GM12878 (cell line): Measurements from ENCODE around the gene MYMX. TPM values are rescaled to one million over a fixed set of nuclear protein-coding genes. Genes with fewer than 3 reads are reported as not detected.

Experiments used
- BRCA1 ChIP-seq: IDR thresholded peaks from 2 replicates; pipeline ENCODE4 v1.6.1; 2011; ENCODE audit warnings: low read depth, low read length, improper control_type of control experiment
- CHD2 ChIP-seq: IDR thresholded peaks from 2 replicates; pipeline ENCODE4 v1.6.1; 2011; ENCODE audit warnings: low read depth, low read length, improper control_type of control experiment, borderline replicate concordance
- CREM ChIP-seq: IDR thresholded peaks from 2 replicates; pipeline ENCODE4 v1.6.1; 2014; ENCODE audit warnings: antibody characterized with exemption, low read depth
- DPF2 ChIP-seq: fragments of 450-650 bp; IDR thresholded peaks from 2 replicates; pipeline ENCODE4 v1.6.1; 2017; ENCODE audit warnings: mild to moderate bottlenecking
- EGR1 ChIP-seq, 2 experiments: IDR thresholded peaks; 1 replicate in 1 of 2; 2 replicates in 1 of 2; pipeline ENCODE4 v1.6.1; 2011 to 2012; ENCODE audit warnings: low read depth in 2 of 2, low read length in 2 of 2, borderline replicate concordance in 1 of 2, mild to moderate bottlenecking in 1 of 2, moderate library complexity in 1 of 2
- ESRRA ChIP-seq: IDR thresholded peaks from 2 replicates; pipeline ENCODE4 v1.6.1; 2012; ENCODE audit warnings: mild to moderate bottlenecking, low read length, improper control_type of control experiment
- FOXK2 ChIP-seq: fragments of 450-650 bp; IDR thresholded peaks from 2 replicates; pipeline ENCODE4 v1.6.1; 2017; ENCODE audit warnings: mild to moderate bottlenecking, moderate library complexity
- GATAD2B ChIP-seq: fragments of 450-650 bp; conservative IDR thresholded peaks from 2 replicates; pipeline ENCODE4 v1.6.1; 2017; ENCODE audit warnings: low read depth, mild to moderate bottlenecking, moderate library complexity
- IKZF2 ChIP-seq, 2 experiments: fragments of 450-650 bp; IDR thresholded peaks; 2 replicates each; pipeline ENCODE4 v1.6.1; 2017; ENCODE audit warnings: mild to moderate bottlenecking in 2 of 2, moderate library complexity in 2 of 2
- IRF4 ChIP-seq: IDR thresholded peaks from 2 replicates; pipeline ENCODE4 v1.6.1; 2011; ENCODE audit warnings: low read depth, low read length
- JUNB ChIP-seq: IDR thresholded peaks from 2 replicates; pipeline ENCODE4 v1.6.1; 2016; ENCODE audit warnings: antibody characterized with exemption, mild to moderate bottlenecking
- JUND ChIP-seq: IDR thresholded peaks from 2 replicates; pipeline ENCODE4 v1.6.1; 2012; ENCODE audit warnings: low read depth, mild to moderate bottlenecking, low read length, improper control_type of control experiment, moderate library complexity
- MEF2A ChIP-seq: IDR thresholded peaks from 2 replicates; pipeline ENCODE4 v1.6.1; 2011; ENCODE audit warnings: low read depth, mild to moderate bottlenecking, low read length, moderate library complexity; ENCODE audit not compliant: insufficient read depth
- MEF2B ChIP-seq: fragments of 450-650 bp; IDR thresholded peaks from 2 replicates; pipeline ENCODE4 v1.6.1; 2018; ENCODE audit warnings: mild to moderate bottlenecking, moderate library complexity; ENCODE audit not compliant: partially characterized antibody, poor library complexity, severe bottlenecking
- MTA3 ChIP-seq: IDR thresholded peaks from 2 replicates; pipeline ENCODE4 v1.6.1; 2012; ENCODE audit warnings: low read length, inconsistent platforms, borderline replicate concordance
- MYB ChIP-seq: fragments of 150-350 bp; IDR thresholded peaks from 2 replicates; pipeline ENCODE4 v1.6.1; 2014; ENCODE audit warnings: mild to moderate bottlenecking, low read depth, low read length, borderline replicate concordance
- NFYA ChIP-seq: IDR thresholded peaks from 2 replicates; pipeline ENCODE4 v1.6.1; 2011; ENCODE audit warnings: low read depth, mild to moderate bottlenecking, low read length, improper control_type of control experiment, borderline replicate concordance
- NKRF ChIP-seq: fragments of 450-650 bp; conservative IDR thresholded peaks from 2 replicates; pipeline ENCODE4 v1.6.1; 2017; ENCODE audit warnings: mild to moderate bottlenecking, moderate library complexity
- NR2C1 ChIP-seq: fragments of 450-650 bp; IDR thresholded peaks from 2 replicates; pipeline ENCODE4 v1.6.1; 2017; ENCODE audit warnings: antibody characterized with exemption, mild to moderate bottlenecking, moderate library complexity
- NR2F1 ChIP-seq: fragments of 450-650 bp; conservative IDR thresholded peaks from 2 replicates; pipeline ENCODE4 v1.6.1; 2017; ENCODE audit warnings: mild to moderate bottlenecking
- PAX5 ChIP-seq: IDR thresholded peaks from 2 replicates; pipeline ENCODE4 v1.6.1; 2011; ENCODE audit warnings: low read depth, low read length, borderline replicate concordance
- POLR2AphosphoS5 ChIP-seq: IDR thresholded peaks from 2 replicates; pipeline ENCODE4 v1.6.1; 2011; ENCODE audit warnings: mild to moderate bottlenecking, low read length, inconsistent platforms
- SUZ12 ChIP-seq: fragments of 200-600 bp; sonication (generic); IDR thresholded peaks from one replicate; pipeline ENCODE4 v1.6.1; 2018; ENCODE audit warnings: antibody characterized with exemption, mild to moderate bottlenecking; ENCODE audit not compliant: unreplicated experiment
- TARDBP ChIP-seq: IDR thresholded peaks from 2 replicates; pipeline ENCODE4 v1.6.1; 2016; ENCODE audit warnings: borderline replicate concordance
- TCF3 ChIP-seq: IDR thresholded peaks from 2 replicates; pipeline ENCODE4 v1.6.1; 2012; ENCODE audit warnings: low read depth, mild to moderate bottlenecking, low read length, borderline replicate concordance; ENCODE audit not compliant: insufficient read depth
- polyA plus RNA-seq, 11 experiments: library from polyadenylated mRNA; depleted of rRNA in 4 of 11; unstranded in 6 of 11; stranded (reverse) in 5 of 11; fragments of >200 nt; fragmentation: Nextera tagmentation in 4 of 11; fragmentation: Illumina TruSeq in 1 of 11; extraction: Ambion mirVana in 4 of 11; extraction: Trizol in 1 of 11; gene quantifications; 1 replicate in 1 of 11; 2 replicates in 10 of 11; pipeline versions ENCODE4 v1.2.1 to v1.2.3, GENCODE V29; 2011 to 2016; ENCODE audit warnings: inconsistent platforms in 2 of 11, missing spikeins in 2 of 11, low read depth in 1 of 11
- total RNA-seq, 4 experiments: library from RNA; depleted of rRNA in 3 of 4; stranded (reverse); fragments of >200 nt in 3 of 4; fragmentation: Illumina TruSeq in 1 of 4; extraction: Trizol in 1 of 4; gene quantifications; 2 replicates each; pipeline versions ENCODE4 v1.2.1 to v1.2.3, GENCODE V29; 2013 to 2021
- TF ChIP-seq, protein P1 (sequence below): IDR thresholded peaks from 2 replicates; pipeline ENCODE4 v1.6.1; 2012; ENCODE audit warnings: low read depth, low read length, improper control_type of control experiment
- TF ChIP-seq, protein P2 (sequence below): IDR thresholded peaks from 2 replicates; pipeline ENCODE4 v1.6.1; 2012; ENCODE audit warnings: low read length, inconsistent platforms

The MYMX gene
- total and polyA plus RNA-seq, 10 of the 15 experiments (the other 5 are each of a cell fraction or from before 2014, with no cell fraction given) = not detected

GRCh38 chr6:44245912-44246662 lies 29.4 kb downstream of the MYMX start (continued):
- TF ChIP-seq IRF4 = 0 out of 2 replicates have a peak, but pooled peaks have one; percentile 37
- TF ChIP-seq POLR2AphosphoS5 = no peak
- TF ChIP-seq CHD2 = peak; percentile 92
- TF ChIP-seq, protein P1, sequence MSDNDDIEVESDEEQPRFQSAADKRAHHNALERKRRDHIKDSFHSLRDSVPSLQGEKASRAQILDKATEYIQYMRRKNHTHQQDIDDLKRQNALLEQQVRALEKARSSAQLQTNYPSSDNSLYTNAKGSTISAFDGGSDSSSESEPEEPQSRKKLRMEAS = peak; percentile 55
- TF ChIP-seq FOXK2 = no peak
- TF ChIP-seq MTA3 = no peak
- peak; percentile 9 for TF ChIP-seq MEF2B
- no peak for TF ChIP-seq MYB
- TF ChIP-seq PAX5 = no peak
- peak; percentile 36; the same call in 1 of the 2 replicates for TF ChIP-seq JUND
- peak; percentile 69 for TF ChIP-seq DPF2
- TF ChIP-seq EGR1 (IDR thresholded peaks at IDR 0.05; ENCODE audit: borderline replicate concordance in 1 of 2, low read depth in 2 of 2, low read length in 2 of 2) = peak in 1 of 2 experiments; percentile 44; a peak in 1 of 3 replicates
- peak; percentile 63; the same call in 1 of the 2 replicates for TF ChIP-seq CREM
- 0 out of 2 replicates have a peak, but pooled peaks have one; percentile 25 for TF ChIP-seq MEF2A
- TF ChIP-seq SUZ12 = no peak
- TF ChIP-seq BRCA1 = 0 out of 2 replicates have a peak, but pooled peaks have one; percentile 22
- no peak for TF ChIP-seq ESRRA
- peak; percentile 52; the same call in 1 of the 2 replicates for TF ChIP-seq NR2F1
- no peak for TF ChIP-seq NFYA
- peak; percentile 66 for TF ChIP-seq NKRF
- peak; percentile 35 to 50; a peak in 3 of 4 replicates for TF ChIP-seq IKZF2 (IDR thresholded peaks at IDR 0.05)
- TF ChIP-seq TCF3 = peak; percentile 84; the same call in 1 of the 2 replicates
- TF ChIP-seq JUNB = no peak
- TF ChIP-seq TARDBP = 0 out of 2 replicates have a peak, but pooled peaks have one; percentile 28
- peak; percentile 72; the same call in 1 of the 2 replicates for TF ChIP-seq GATAD2B
- peak; percentile 17; the same call in 1 of the 2 replicates for TF ChIP-seq NR2C1
- TF ChIP-seq, protein P2, sequence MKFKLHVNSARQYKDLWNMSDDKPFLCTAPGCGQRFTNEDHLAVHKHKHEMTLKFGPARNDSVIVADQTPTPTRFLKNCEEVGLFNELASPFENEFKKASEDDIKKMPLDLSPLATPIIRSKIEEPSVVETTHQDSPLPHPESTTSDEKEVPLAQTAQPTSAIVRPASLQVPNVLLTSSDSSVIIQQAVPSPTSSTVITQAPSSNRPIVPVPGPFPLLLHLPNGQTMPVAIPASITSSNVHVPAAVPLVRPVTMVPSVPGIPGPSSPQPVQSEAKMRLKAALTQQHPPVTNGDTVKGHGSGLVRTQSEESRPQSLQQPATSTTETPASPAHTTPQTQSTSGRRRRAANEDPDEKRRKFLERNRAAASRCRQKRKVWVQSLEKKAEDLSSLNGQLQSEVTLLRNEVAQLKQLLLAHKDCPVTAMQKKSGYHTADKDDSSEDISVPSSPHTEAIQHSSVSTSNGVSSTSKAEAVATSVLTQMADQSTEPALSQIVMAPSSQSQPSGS = no peak
